ENCODE measurements around the gene SSR4.

Gene SSR4

DNA sequence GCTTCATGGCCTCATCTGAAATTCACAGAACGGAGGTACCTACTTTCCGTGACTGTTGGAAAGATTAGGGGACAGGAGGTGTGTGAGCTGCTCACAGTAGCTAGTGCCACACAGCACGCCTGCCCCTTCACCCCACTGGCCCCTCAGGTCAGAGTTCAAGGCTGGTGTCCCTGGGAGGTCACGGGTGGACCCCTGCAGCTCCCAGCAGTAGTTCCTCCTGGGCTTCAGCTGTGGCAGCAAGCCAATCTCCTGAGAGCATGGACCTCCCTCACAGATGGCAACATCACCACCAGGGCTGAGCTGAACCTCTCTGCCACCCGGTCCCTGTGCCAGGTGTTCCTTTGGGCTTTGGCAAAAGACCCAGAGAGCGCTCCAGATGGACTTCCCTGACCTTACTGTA, 2.1 kb upstream of the SSR4 start:
- CTCF ChIA-PET, result interaction anchor here (0.8 to 2.4 kb wide), 3 partner anchors 13 to 28 kb away, joined by 3 to 7 read pairs (median 3); partner anchors contain the start of gene PLXNB3

DNA sequence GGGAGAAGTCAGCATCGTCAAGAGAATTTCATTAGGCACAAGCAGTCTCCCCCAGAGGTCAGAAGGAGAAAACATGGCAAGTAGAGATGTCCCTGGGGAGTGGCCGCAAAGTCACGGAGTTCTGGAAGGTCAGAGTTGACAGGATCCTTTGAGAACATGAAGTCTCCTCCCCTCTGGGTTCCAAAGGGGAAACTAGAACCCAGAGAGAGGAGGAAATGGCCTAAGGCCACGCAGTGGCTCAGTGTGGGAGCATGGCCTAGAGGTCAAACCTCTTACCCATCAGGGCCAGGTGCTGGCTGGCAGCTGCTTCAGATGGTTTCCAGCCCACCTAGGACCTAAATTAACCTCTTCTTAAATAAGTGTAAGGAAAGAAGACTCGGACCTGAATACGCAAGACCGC, 1.2 kb upstream of the SSR4 start:
- ChIA-PET POLR2A (no interaction called here), CTCF (interaction anchor here (2.4 kb wide), 1 partner anchor 14 kb away, joined by 7 read pairs; no protein-coding TSS in a partner anchor)
- H3K4me3 ChIP-seq (ENCODE audit: control insufficient read depth in 1 of 7, extremely low read depth in 1 of 7, insufficient read depth in 4 of 7, low read depth in 2 of 7, low read length in 6 of 7), result peak overlapping the region; percentile 72 to 86 (median 76)

More for the DNA sequence above, 2.1 kb upstream of the SSR4 start:
- POLR2A ChIA-PET, result no interaction called here
- 85% methylated on average over 6 of the region's 6 CpGs for WGBS (ENCODE audit: insufficient coverage)
- Histone ChIP-seq H3K4me3 (ENCODE audit: control insufficient read depth in 1 of 7, extremely low read depth in 1 of 7, insufficient read depth in 4 of 7, low read depth in 2 of 7, low read length in 6 of 7) (no peak overlapping the region), H3K27me3 (replicated peaks in 2 of 5; ENCODE audit: control insufficient read depth in 4 of 5, insufficient read depth in 5 of 5, low read length in 4 of 5) (peaks cover 0 to 19% (median 0%) of the 10 kb centered on the region in 5 experiments), H3K27ac (ENCODE audit: insufficient read depth in 1 of 2, low read depth in 1 of 2, low read length in 2 of 2, poor library complexity in 1 of 2, severe bottlenecking in 2 of 2) (no peak overlapping the region), H3K36me3 (ENCODE audit: control insufficient read depth in 4 of 4, insufficient read depth in 4 of 4, low read length in 3 of 4) (peaks cover 6 to 27% (median 17%) of the 10 kb centered on the region in 4 experiments), H3K4me1 (ENCODE audit: control extremely low read depth in 1 of 4, control insufficient read depth in 4 of 4, insufficient read depth in 4 of 4, low read length in 3 of 4) (peaks cover 3 to 27% (median 17%) of the 10 kb centered on the region in 4 experiments), H3K9me3 (ENCODE audit: control extremely low read depth in 1 of 5, control insufficient read depth in 4 of 5, insufficient read depth in 2 of 5, low read depth in 1 of 5, low read length in 4 of 5) (peaks cover 0 to 20% (median 0%) of the 10 kb centered on the region in 5 experiments)
- no peak for DNase-seq

DNA sequence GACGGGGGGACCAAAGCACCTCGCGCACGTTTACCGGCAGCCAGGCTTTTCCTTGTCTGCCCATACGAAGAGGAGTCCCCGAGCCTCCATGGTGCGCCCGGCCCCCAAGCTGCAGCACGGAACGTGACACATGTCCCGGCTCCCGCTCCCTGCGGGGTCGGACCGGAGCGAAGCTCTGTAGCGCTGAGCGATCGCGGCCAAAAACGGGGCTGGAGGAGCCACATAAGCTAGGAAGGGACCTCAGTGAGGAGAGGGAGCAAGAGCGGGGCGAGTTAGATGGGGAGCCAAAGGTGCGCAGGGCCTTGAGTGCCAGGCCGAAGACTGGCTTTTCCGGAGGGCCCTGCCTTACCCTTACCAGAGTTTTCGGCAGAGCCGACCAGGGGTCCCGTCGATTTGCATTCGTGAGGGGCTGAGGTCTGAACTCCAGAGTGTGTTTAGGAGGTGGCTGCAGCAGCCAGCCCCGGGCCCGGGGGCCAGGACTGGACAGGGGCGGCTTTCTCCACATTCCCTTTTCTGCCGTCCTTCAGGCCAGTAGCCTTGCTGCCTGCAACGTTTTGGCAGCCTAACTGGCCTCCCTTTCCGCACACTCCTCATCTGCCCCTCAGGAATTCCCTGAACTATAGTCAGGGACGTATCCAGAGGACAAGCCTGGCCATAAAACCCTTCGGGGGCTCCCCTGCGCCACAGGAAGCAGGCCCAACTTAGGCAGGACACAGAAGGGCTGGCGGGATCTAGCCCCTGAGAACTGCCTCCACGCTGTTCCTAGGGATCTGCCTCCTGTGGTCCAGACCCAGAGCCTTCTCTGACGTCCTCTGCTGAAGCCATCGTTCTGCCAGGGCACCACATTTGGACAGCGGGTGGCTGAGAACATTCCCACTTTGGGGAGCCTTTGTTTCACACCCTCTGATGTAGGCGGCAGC, 689 bp downstream of the SSR4 start:
- POLR2A ChIA-PET, result interaction anchor here (0.5 to 0.8 kb wide), 2 partner anchors 15 to 151 kb away, joined by 3 to 4 read pairs; no protein-coding TSS in a partner anchor
- Histone ChIP-seq H3K36me3 (ENCODE audit: control insufficient read depth in 4 of 4, insufficient read depth in 4 of 4, low read length in 3 of 4) (peaks cover 0 to 30% (median 17%) of the 10 kb centered on the region in 4 experiments), H3K9me3 (ENCODE audit: control extremely low read depth in 1 of 5, control insufficient read depth in 4 of 5, insufficient read depth in 2 of 5, low read depth in 1 of 5, low read length in 4 of 5) (peaks cover 0 to 23% (median 0%) of the 10 kb centered on the region in 5 experiments), H3K27me3 (replicated peaks in 2 of 5; ENCODE audit: control insufficient read depth in 4 of 5, insufficient read depth in 5 of 5, low read length in 4 of 5) (peaks cover 0 to 15% (median 0%) of the 10 kb centered on the region in 5 experiments), H3K4me1 (ENCODE audit: control extremely low read depth in 1 of 4, control insufficient read depth in 4 of 4, insufficient read depth in 4 of 4, low read length in 3 of 4) (peaks cover 3 to 27% (median 17%) of the 10 kb centered on the region in 4 experiments), H3K4me3 (ENCODE audit: control insufficient read depth in 1 of 7, extremely low read depth in 1 of 7, insufficient read depth in 4 of 7, low read depth in 2 of 7, low read length in 6 of 7) (peak overlapping the region; percentile 39 to 86 (median 73)), H3K27ac (ENCODE audit: insufficient read depth in 1 of 2, low read depth in 1 of 2, low read length in 2 of 2, poor library complexity in 1 of 2, severe bottlenecking in 2 of 2) (peak overlapping the region; percentile 46 to 91)
- 38% methylated on average over 40 of the region's 47 CpGs for WGBS (ENCODE audit: insufficient coverage)
- peak in 2 of 3 donors; percentile 29 to 38 for DNase-seq
- CTCF ChIA-PET, result interaction anchor here (1.3 kb wide), 1 partner anchor 8 kb away, joined by 3 read pairs; no protein-coding TSS in a partner anchor

More for the DNA sequence above, 1.2 kb upstream of the SSR4 start:
- Histone ChIP-seq H3K27ac (ENCODE audit: insufficient read depth in 1 of 2, low read depth in 1 of 2, low read length in 2 of 2, poor library complexity in 1 of 2, severe bottlenecking in 2 of 2) (peak overlapping the region; percentile 85 to 91), H3K36me3 (ENCODE audit: control insufficient read depth in 4 of 4, insufficient read depth in 4 of 4, low read length in 3 of 4) (peaks cover 5 to 29% (median 17%) of the 10 kb centered on the region in 4 experiments), H3K27me3 (replicated peaks in 2 of 5; ENCODE audit: control insufficient read depth in 4 of 5, insufficient read depth in 5 of 5, low read length in 4 of 5) (peaks cover 0 to 18% (median 0%) of the 10 kb centered on the region in 5 experiments), H3K9me3 (ENCODE audit: control extremely low read depth in 1 of 5, control insufficient read depth in 4 of 5, insufficient read depth in 2 of 5, low read depth in 1 of 5, low read length in 4 of 5) (peaks cover 0 to 23% (median 0%) of the 10 kb centered on the region in 5 experiments), H3K4me1 (ENCODE audit: control extremely low read depth in 1 of 4, control insufficient read depth in 4 of 4, insufficient read depth in 4 of 4, low read length in 3 of 4) (peaks cover 3 to 27% (median 17%) of the 10 kb centered on the region in 4 experiments)
- DNase-seq, result no peak
- 52% methylated on average over 7 of the region's 7 CpGs for WGBS (ENCODE audit: insufficient coverage)

DNA sequence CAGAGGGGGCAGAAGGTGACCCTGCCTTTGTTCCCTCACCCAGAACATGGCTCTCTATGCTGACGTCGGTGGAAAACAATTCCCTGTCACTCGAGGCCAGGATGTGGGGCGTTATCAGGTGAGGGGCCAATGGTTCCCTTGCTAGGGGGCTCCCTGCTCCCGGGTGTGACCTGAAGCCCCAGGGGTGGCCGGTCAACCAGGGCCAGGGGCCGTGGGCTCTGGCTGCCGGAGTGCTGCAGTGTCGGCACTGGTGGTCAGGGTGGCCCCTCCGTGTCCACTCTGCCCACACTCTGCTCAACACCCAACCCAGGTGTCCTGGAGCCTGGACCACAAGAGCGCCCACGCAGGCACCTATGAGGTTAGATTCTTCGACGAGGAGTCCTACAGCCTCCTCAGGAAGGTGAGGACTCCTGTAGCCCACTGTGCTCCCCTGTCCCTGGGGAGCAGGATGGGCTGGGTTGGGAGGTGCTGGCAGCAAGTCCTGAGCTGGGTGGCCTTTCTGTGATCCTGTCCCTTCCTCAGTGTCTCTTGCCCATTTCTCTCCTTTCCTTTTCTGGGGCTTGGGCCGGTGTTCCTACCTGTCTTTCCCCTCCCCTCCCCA, 3.0 kb downstream of the SSR4 start:
- POLR2A ChIA-PET, result no interaction called here
- H3K27ac ChIP-seq (ENCODE audit: insufficient read depth in 1 of 2, low read depth in 1 of 2, low read length in 2 of 2, poor library complexity in 1 of 2, severe bottlenecking in 2 of 2), result no peak overlapping the region
- 91% methylated on average over 9 of the region's 15 CpGs for WGBS (ENCODE audit: insufficient coverage)

DNA sequence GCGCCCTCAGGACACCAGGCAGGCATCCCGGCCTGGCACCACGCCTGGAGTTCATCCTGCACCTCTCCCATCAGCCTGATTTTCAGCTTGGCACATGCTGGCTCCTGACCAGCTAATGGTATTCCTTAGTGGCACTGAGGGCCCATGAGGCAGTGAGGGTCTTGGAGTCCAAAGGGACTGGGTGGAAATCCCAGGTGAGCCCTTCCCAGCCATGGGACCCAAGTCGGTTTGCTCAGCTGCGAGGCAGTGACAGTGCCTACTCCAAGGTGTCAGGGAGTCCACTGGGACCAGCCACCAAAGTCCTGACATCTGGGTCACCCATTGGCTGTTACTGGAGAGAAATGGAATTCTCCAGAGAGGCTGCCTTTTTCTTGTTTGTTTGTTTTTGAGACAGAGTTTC, 4.9 kb downstream of the SSR4 start:
- peaks cover 0 to 20% (median 0%) of the 10 kb centered on the region in 5 experiments for H3K9me3 ChIP-seq (ENCODE audit: control extremely low read depth in 1 of 5, control insufficient read depth in 4 of 5, insufficient read depth in 2 of 5, low read depth in 1 of 5, low read length in 4 of 5)
- peaks cover 0 to 26% (median 15%) of the 10 kb centered on the region in 4 experiments for H3K36me3 ChIP-seq (ENCODE audit: control insufficient read depth in 4 of 4, insufficient read depth in 4 of 4, low read length in 3 of 4)
- H3K4me1 ChIP-seq (ENCODE audit: control extremely low read depth in 1 of 4, control insufficient read depth in 4 of 4, insufficient read depth in 4 of 4, low read length in 3 of 4), result peaks cover 0 to 28% (median 20%) of the 10 kb centered on the region in 4 experiments
- 100% methylated on average over 4 of the region's 5 CpGs for WGBS (ENCODE audit: insufficient coverage)
- peaks cover 0 to 12% (median 0%) of the 10 kb centered on the region in 5 experiments for H3K27me3 ChIP-seq (replicated peaks in 2 of 5; ENCODE audit: control insufficient read depth in 4 of 5, insufficient read depth in 5 of 5, low read length in 4 of 5)
- no peak for DNase-seq
- ChIA-PET POLR2A (no interaction called here), CTCF (interaction anchor here (1.0 kb wide), 1 partner anchor 17 kb away, joined by 3 read pairs; no protein-coding TSS in a partner anchor)
- no peak overlapping the region for H3K27ac ChIP-seq (ENCODE audit: insufficient read depth in 1 of 2, low read depth in 1 of 2, low read length in 2 of 2, poor library complexity in 1 of 2, severe bottlenecking in 2 of 2)
- H3K4me3 ChIP-seq (ENCODE audit: control insufficient read depth in 1 of 7, extremely low read depth in 1 of 7, insufficient read depth in 4 of 7, low read depth in 2 of 7, low read length in 6 of 7), result no peak overlapping the region

More for the DNA sequence above, 3.0 kb downstream of the SSR4 start:
- H3K4me1 ChIP-seq (ENCODE audit: control extremely low read depth in 1 of 4, control insufficient read depth in 4 of 4, insufficient read depth in 4 of 4, low read length in 3 of 4), result peaks cover 3 to 33% (median 24%) of the 10 kb centered on the region in 4 experiments
- no peak overlapping the region for H3K4me3 ChIP-seq (ENCODE audit: control insufficient read depth in 1 of 7, extremely low read depth in 1 of 7, insufficient read depth in 4 of 7, low read depth in 2 of 7, low read length in 6 of 7)
- peaks cover 0 to 26% (median 15%) of the 10 kb centered on the region in 4 experiments for H3K36me3 ChIP-seq (ENCODE audit: control insufficient read depth in 4 of 4, insufficient read depth in 4 of 4, low read length in 3 of 4)
- peaks cover 0 to 15% (median 0%) of the 10 kb centered on the region in 5 experiments for H3K27me3 ChIP-seq (replicated peaks in 2 of 5; ENCODE audit: control insufficient read depth in 4 of 5, insufficient read depth in 5 of 5, low read length in 4 of 5)
- CTCF ChIA-PET, result no interaction called here
- H3K9me3 ChIP-seq (ENCODE audit: control extremely low read depth in 1 of 5, control insufficient read depth in 4 of 5, insufficient read depth in 2 of 5, low read depth in 1 of 5, low read length in 4 of 5), result peaks cover 0 to 23% (median 0%) of the 10 kb centered on the region in 5 experiments
- no peak for DNase-seq

DNA sequence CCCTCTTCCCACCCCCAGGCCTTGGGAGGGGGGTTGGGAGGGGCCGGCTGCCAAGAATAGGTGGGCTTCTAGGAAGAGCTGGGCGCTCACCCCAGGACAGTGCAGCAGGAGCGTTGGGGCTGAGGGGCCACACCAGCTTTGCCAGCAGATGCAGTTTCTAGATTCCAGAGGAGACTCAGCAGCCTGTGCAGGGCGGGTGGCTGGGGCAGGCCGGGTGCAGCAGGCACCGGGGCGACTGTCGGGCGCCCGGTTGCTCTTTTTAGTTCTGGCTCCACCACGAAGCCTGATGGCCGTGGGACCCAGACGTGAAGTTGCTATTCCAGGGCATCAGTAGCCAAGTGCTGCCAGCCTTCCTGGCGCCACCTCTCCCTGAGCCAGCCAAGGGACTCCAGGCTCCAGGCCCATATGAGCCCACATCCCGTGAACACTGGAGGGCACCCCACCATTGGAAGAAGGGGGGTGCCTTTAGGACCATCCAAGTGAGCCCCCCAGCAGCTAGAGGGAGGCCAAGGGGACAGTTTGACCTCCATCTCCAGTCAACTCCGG, 5.8 kb downstream of the SSR4 start:
- Histone ChIP-seq H3K27ac (ENCODE audit: insufficient read depth in 1 of 2, low read depth in 1 of 2, low read length in 2 of 2, poor library complexity in 1 of 2, severe bottlenecking in 2 of 2) (no peak overlapping the region), H3K4me1 (ENCODE audit: control extremely low read depth in 1 of 4, control insufficient read depth in 4 of 4, insufficient read depth in 4 of 4, low read length in 3 of 4) (peaks cover 0 to 20% (median 17%) of the 10 kb centered on the region in 4 experiments), H3K9me3 (ENCODE audit: control extremely low read depth in 1 of 5, control insufficient read depth in 4 of 5, insufficient read depth in 2 of 5, low read depth in 1 of 5, low read length in 4 of 5) (peaks cover 0 to 14% (median 0%) of the 10 kb centered on the region in 5 experiments), H3K36me3 (ENCODE audit: control insufficient read depth in 4 of 4, insufficient read depth in 4 of 4, low read length in 3 of 4) (peaks cover 0 to 26% (median 15%) of the 10 kb centered on the region in 4 experiments), H3K4me3 (ENCODE audit: control insufficient read depth in 1 of 7, extremely low read depth in 1 of 7, insufficient read depth in 4 of 7, low read depth in 2 of 7, low read length in 6 of 7) (no peak overlapping the region), H3K27me3 (replicated peaks in 2 of 5; ENCODE audit: control insufficient read depth in 4 of 5, insufficient read depth in 5 of 5, low read length in 4 of 5) (peaks cover 0 to 18% (median 0%) of the 10 kb centered on the region in 5 experiments)
- no peak for DNase-seq
- ChIA-PET CTCF (interaction anchor here (0.6 kb wide), 1 partner anchor 9 kb away, joined by 3 read pairs; no protein-coding TSS in a partner anchor), POLR2A (no interaction called here)
- 94% methylated on average over 10 of the region's 16 CpGs for WGBS (ENCODE audit: insufficient coverage)

Measured in common myeloid progenitor, CD34-positive (primary cell).